Stimulated activated CD4-positive, alpha-beta T cell treated with anti-CD3 and anti-CD28 coated beads, Interleukin-4, amount 100 ng/mL, for 1 hour (primary cell): ENCODE results near the gene LRRC56.

Experiments used
- DNase-seq: peaks from one replicate; pipeline ENCODE4 v3.0.0-alpha.2; 2020

LRRC56 gene

GRCh38 chr11:526192-526591, 11.1 kb upstream of the LRRC56 start:
- no peak for DNase-seq

GRCh38 chr11:528166-528814, 9.0 kb upstream of the LRRC56 start:
- DNase-seq: no peak

GRCh38 chr11:528815-529727, 8.3 kb upstream of the LRRC56 start:
- DNase-seq: no peak

GRCh38 chr11:529728-530411, 7.5 kb upstream of the LRRC56 start:
- DNase-seq: no peak

GRCh38 chr11:530960-531831, 6.1 kb upstream of the LRRC56 start:
- DNase-seq: no peak

- DNase-seq: no peak
Observed at GRCh38 chr11:531919-532526, 5.3 kb upstream of the LRRC56 start.

GRCh38 chr11:532527-532985, 4.8 kb upstream of the LRRC56 start:
- DNase-seq: no peak

GRCh38 chr11:532986-533585, 4.2 kb upstream of the LRRC56 start:
- DNase-seq: no peak

- DNase-seq: no peak
Observed at GRCh38 chr11:533586-534395, 3.5 kb upstream of the LRRC56 start.

- no peak for DNase-seq
Observed at GRCh38 chr11:534396-535209, 2.7 kb upstream of the LRRC56 start.

- no peak for DNase-seq
Observed at GRCh38 chr11:535210-535518, 2.2 kb upstream of the LRRC56 start.

GRCh38 chr11:535519-536454, 1.5 kb upstream of the LRRC56 start, which contains the start of gene HRAS:
Gene HRAS (minus strand): TSS chr11:535576.
- DNase-seq: peak; percentile 95

GRCh38 chr11:537622-538430, 499 bp downstream of the LRRC56 start:
- no peak for DNase-seq

- DNase-seq: no peak
Observed at GRCh38 chr11:538431-539051, 1.2 kb downstream of the LRRC56 start.

GRCh38 chr11:539971-540481, 2.7 kb downstream of the LRRC56 start:
- DNase-seq: no peak

GRCh38 chr11:540583-541432, 3.5 kb downstream of the LRRC56 start:
- DNase-seq: no peak
